GM12864 (cell line): ENCODE data around the gene NOX5.

Experiments used
- DNase-seq: peaks from one replicate; pipeline ENCODE4 v3.0.0-alpha.2; 2011; ENCODE audit warnings: low read depth
- H3K4me3 ChIP-seq: 2 replicates; pipeline ENCODE4 v1.5.1; 2011; ENCODE audit warnings: mild to moderate bottlenecking, low read depth, low read length, control low read depth
- CTCF ChIP-seq: IDR thresholded peaks from 2 replicates; pipeline ENCODE4 v1.5.1; 2011; ENCODE audit warnings: low read depth, mild to moderate bottlenecking, moderate library complexity, low read length, control low read depth, inconsistent platforms; ENCODE audit errors: missing control alignments

NOX5 gene

DNA sequence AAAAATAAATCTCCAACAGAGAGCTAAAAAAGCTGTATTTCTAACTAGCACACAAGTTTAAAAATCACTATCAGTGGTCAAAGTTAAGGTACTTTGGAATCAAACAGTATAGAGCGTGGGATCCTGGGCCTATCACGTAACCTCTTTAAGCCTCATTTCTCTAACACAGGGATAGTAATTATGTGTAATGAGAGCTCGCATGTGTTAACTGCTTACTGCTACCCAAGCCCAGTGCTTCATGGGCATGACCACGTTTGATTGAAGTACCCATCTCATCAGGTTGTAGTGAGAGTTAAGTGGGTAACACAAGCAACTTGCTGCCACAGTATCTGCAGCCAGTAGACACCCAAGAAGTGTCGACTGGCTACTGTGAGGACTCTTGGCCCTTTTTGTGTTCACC, 28.2 kb upstream of the NOX5 start:
- TF ChIP-seq CTCF, result no peak
- no peak for DNase-seq
- no peak overlapping the region for H3K4me3 ChIP-seq

- H3K4me3 ChIP-seq, result no peak overlapping the region
- TF ChIP-seq CTCF, result no peak
- DNase-seq, result no peak
Measured at GRCh38 chr15:68987120-68987519, 27.4 kb upstream of the NOX5 start.

- no peak overlapping the region for H3K4me3 ChIP-seq
- no peak for TF ChIP-seq CTCF
- DNase-seq, result no peak
Measured at GRCh38 chr15:68987676-68988075, 26.8 kb upstream of the NOX5 start.

DNA sequence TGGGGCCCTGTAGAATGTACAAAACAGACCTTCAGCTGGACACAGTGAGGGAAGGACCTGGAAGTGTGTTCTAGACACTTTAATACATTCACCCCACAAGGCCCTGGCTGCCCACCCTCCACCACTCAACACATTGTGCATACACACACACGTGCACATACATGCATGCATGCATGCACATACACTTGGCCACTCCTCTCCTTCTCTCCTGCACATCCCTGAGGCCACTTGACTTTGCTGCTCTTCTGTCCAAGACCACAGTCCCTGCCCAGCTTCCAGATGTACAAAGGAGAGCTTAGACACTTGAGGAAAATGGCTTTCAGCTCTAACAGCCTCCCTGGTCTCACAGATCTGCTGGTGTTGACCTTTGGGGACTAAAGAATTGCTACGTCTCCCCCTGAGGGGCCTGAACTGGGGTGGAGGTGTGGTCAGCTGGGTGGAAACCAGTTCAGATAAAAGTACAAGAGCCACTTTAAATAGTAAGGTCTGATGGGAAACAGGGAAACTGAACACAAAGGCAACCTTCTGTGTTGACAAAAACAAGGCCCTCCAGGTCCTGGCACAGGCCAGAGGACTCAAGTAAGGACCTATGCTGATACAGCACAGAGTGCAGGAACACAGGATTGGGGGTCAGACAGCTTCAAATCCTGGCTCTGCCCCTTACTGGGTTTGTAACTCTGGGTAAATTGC, 24.8 kb upstream of the NOX5 start:
- no peak for DNase-seq
- H3K4me3 ChIP-seq, result no peak overlapping the region
- no peak for TF ChIP-seq CTCF

DNA sequence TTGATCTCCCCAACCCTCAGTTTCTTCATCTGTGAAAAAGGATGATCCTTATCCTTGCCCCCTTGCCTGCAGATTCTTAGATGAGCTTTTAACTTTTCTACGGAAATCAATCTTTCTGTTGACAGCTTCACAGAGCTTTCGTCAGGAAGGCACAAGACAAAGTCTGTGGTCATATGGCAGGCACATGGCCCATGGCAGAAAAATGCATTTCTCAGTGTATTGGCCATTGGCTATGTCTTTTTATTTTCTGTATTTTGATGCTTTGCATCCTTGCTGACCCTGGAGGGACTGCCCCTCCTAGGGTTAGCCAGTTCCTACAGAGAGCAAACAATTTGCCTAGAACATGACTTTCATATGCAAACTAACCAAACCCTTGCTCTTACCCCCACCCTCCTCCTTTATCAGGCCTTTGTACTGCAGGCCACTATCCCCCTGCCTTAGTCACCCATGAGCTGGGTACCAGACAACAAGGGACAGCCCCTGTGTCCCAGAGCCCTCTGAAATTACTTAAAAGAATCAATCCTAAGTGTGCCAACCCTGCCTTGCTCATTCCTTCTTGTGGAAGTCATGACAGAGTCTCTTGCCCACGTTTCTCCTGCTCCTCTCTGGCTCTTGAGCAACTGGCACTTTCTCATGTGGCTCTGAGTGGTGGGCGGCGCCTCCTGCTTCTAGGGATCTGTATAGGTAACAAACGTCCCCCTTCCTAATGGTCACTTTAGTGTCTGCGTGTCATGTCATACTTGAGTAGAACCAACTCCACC, 24.1 kb upstream of the NOX5 start:
- no peak overlapping the region for H3K4me3 ChIP-seq
- TF ChIP-seq CTCF, result no peak

DNA sequence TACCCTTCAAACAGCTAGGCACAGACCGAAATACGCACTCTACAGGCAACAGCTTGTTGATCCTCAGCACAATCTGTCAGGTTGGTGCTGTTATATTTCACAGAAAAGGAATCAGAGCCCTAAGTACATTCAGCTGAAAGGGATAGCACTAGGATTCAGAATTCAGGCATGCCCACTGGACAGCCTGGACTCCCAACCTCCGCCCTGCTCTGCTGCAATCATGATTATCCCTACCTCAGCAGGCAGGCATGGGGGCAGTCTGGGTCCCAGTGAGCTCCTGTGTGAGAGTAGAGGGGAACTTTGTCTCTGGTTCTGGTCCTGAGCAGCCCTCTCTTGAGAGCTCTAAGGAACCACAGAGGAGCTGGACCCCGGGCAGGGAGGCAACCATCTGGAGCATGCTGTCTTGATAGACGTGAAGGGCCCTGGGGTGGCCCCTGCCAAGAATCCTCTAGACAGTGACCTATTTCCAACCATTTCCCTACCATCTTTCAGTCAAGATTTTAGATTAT, 23.4 kb upstream of the NOX5 start:
- DNase-seq, result no peak
- no peak for TF ChIP-seq CTCF
- H3K4me3 ChIP-seq, result no peak overlapping the region

More for the DNA sequence above, 24.1 kb upstream of the NOX5 start:
- DNase-seq, result no peak

DNA sequence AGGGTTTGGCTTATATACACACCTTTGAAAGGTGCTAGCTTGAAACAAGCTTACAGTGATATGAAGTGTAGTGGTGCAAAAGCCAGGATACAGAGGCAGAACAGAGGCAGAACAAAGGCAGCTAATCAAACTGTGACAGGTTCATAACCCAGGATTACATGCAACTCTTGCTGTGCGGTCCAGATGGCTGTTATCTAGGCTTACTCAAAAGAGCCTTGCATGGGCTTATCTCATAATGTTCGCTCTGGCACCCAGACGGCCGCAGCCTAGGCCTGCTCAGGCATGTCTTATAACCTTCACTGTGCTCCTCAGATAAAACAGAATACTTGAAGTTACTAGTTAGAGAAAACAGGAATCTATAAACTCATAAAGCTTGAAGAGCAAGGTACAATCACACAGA, 22.8 kb upstream of the NOX5 start:
- no peak overlapping the region for H3K4me3 ChIP-seq
- TF ChIP-seq CTCF, result no peak
- DNase-seq, result no peak
